ENCODE data around the gene ANKS1B. TPM values are rescaled to one million over a fixed set of nuclear protein-coding genes. Genes with fewer than 3 reads are reported as not detected.

The ANKS1B gene
- total RNA-seq, 1 donor from 2014 or later: 5.6 TPM

- Mint-ChIP-seq H3K4me3 (no peak overlapping the region), H3K4me1 (no peaks in the 10 kb centered on the region), H3K9me3 (no peaks in the 10 kb centered on the region), H3K27ac (ENCODE audit: unreplicated experiment) (no peak overlapping the region), H3K36me3 (ENCODE audit: low read depth) (no peaks in the 10 kb centered on the region), H3K27me3 (ENCODE audit: low read depth) (no peaks in the 10 kb centered on the region)
- TF ChIP-seq CTCF (conservative IDR thresholded peaks at IDR 0.05): no peak
- DNase-seq (ENCODE audit: low read depth, low spot score): no peak
These were observed 69.3 kb downstream of the ANKS1B start for GRCh38 chr12:99915251-99916082.

- Mint-ChIP-seq H3K4me1 (no peaks in the 10 kb centered on the region), H3K27ac (ENCODE audit: unreplicated experiment) (no peak overlapping the region), H3K9me3 (no peaks in the 10 kb centered on the region), H3K4me3 (no peak overlapping the region), H3K36me3 (ENCODE audit: low read depth) (no peaks in the 10 kb centered on the region), H3K27me3 (ENCODE audit: low read depth) (no peaks in the 10 kb centered on the region)
- no peak for TF ChIP-seq CTCF (conservative IDR thresholded peaks at IDR 0.05)
- DNase-seq (ENCODE audit: low read depth, low spot score): no peak
These were observed 70.5 kb downstream of the ANKS1B start for GRCh38 chr12:99914206-99914605.

GRCh38 chr12:99911967-99912366 lies 72.8 kb downstream of the ANKS1B start:
- no peak for DNase-seq (ENCODE audit: low read depth, low spot score)
- Mint-ChIP-seq H3K27me3 (ENCODE audit: low read depth) (no peaks in the 10 kb centered on the region), H3K27ac (ENCODE audit: unreplicated experiment) (no peak overlapping the region), H3K4me3 (no peak overlapping the region), H3K4me1 (no peaks in the 10 kb centered on the region), H3K36me3 (ENCODE audit: low read depth) (no peaks in the 10 kb centered on the region), H3K9me3 (no peaks in the 10 kb centered on the region)
- no peak for TF ChIP-seq CTCF (conservative IDR thresholded peaks at IDR 0.05)

- no peak for DNase-seq (ENCODE audit: low read depth, low spot score)
- no peaks in the 10 kb centered on the region for H3K36me3 Mint-ChIP-seq (ENCODE audit: low read depth)
- H3K4me3 Mint-ChIP-seq: no peak overlapping the region
- no peaks in the 10 kb centered on the region for H3K27me3 Mint-ChIP-seq (ENCODE audit: low read depth)
- H3K4me1 Mint-ChIP-seq: no peaks in the 10 kb centered on the region
- H3K9me3 Mint-ChIP-seq: no peaks in the 10 kb centered on the region
- no peak overlapping the region for H3K27ac Mint-ChIP-seq (ENCODE audit: unreplicated experiment)
- no peak for TF ChIP-seq CTCF (conservative IDR thresholded peaks at IDR 0.05)
These were observed 73.7 kb downstream of the ANKS1B start for GRCh38 chr12:99911081-99911480.

- no peak for TF ChIP-seq CTCF (conservative IDR thresholded peaks at IDR 0.05)
- Mint-ChIP-seq H3K9me3 (no peaks in the 10 kb centered on the region), H3K27me3 (ENCODE audit: low read depth) (no peaks in the 10 kb centered on the region), H3K4me1 (no peaks in the 10 kb centered on the region), H3K27ac (ENCODE audit: unreplicated experiment) (no peak overlapping the region), H3K4me3 (no peak overlapping the region), H3K36me3 (ENCODE audit: low read depth) (no peaks in the 10 kb centered on the region)
- no peak for DNase-seq (ENCODE audit: low read depth, low spot score)
These were observed 74.4 kb downstream of the ANKS1B start for GRCh38 chr12:99910342-99910741.
